Ecto neural progenitor cell (in vitro differentiated cells): ENCODE measurements around the gene CNTNAP2.
"Not testable (repeated sequence)": the region's sequence is repeated elsewhere in the genome, so short reads cannot be mapped to it uniquely, and the experiment has no call there.

Source experiments
- DNase-seq: peaks from one replicate; pipeline ENCODE4 v3.0.0-alpha.2; 2018; ENCODE audit warnings: low spot score

CNTNAP2 gene

GRCh38 chr7:148262721-148263229 lies 2146.2 kb downstream of the CNTNAP2 start:
- peak; percentile 88 for DNase-seq

DNA sequence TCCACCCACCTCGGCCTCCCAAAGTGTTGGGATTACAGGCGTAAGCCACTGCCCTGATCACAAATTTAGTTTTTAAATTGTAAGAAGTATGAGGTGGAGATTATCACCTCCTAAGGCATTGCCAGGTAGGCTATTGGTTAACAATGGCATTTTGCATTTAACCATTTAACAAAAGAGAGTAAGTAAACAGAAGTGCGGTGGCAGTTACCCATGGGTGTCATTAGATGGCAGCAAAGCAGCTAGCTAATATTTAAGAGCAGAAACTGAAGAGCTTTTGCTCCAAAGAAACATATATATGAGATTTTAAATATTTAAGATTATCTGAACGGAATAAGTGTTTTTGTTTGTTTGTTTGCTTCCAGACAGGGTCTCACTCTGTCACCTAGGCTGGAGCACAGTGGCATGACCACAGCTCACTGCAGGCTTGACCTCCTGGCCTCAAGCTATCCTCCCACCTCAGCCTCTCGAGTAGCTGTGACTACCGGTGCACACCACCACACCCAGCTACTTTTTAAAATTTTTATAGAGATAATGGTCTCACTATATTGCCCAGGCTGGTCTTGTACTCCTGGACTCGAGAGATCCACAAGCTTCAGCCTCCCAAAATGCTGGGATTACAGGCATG lies 2148.4 kb downstream of the CNTNAP2 start:
- DNase-seq: no peak

DNA sequence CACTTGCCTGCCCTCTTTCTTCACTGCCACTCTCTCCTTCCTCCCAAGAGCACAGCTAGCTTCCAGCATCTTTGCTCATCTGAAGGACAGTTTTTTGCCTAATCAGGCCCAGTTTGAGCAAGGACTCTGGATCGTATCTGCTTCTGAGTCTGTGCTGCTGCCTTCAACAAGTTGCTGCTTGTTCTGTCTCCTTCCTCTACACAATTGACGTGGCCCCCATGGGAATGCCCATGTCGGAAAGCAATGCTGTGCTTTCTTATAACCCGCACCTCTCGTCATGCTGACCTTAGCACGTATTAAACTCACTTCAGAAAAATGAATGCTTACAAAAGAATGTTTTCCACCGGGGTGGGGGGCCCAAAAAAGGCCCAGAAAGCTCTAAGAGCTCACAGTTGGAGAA lies 2149.3 kb downstream of the CNTNAP2 start:
- no peak for DNase-seq

DNA sequence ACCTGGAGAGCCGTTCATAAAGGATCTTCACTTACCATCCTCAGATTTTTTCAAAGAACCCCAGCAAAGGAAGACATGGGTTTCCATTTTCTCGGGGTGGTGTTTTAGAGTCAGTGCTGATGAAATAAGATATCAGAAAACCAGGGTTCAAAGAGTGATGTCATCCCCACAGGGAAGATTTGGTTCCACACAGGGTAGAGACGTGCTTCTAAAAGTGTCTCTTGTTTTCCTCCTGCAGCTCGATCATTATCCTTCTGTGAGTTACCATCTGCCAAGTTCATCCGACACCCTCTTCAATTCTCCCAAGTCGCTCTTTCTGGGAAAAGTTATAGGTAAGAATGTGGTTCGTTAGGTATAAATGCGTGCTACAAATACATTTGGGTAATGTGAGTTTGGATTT lies 2150.2 kb downstream of the CNTNAP2 start:
- no peak for DNase-seq

DNA sequence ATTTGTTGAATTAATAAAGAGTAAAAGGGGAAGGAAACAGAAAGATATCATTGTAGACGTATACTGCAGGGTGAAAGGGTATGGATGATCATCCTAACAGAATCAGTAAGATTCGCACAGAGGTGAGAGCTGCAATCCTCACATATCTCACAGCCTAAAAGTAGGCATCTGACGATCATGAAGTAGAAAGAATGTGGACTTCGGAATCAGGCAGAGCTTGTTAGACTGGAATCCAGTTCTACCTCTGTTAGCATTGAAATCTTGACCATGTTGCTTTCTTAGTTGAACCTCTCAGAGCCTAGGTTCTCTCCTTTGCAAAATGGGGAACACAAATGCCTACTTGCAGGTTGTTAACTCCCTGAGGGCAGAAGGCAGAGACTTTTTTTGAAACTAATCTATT lies 2154.0 kb downstream of the CNTNAP2 start:
- DNase-seq: no peak

DNA sequence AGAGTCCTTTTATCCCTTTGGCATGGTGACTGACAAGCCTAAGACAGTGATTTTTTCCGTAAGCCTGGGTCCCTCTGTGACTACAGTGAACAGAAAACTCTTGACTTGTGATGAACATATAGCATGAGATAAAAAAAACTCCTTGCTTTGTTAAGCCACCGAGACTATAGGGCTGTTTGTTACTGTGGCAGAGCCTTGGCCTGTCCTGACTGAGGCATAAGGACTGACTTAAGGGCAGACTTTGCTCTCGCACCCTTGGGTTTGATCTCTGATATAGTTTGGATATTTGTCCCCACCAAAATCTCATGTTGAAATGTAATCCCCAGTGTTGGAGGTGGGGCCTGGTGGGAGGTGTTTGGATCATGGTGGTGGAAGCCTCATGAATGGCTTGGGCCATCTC lies 2157.5 kb downstream of the CNTNAP2 start:
- DNase-seq: no peak

DNA sequence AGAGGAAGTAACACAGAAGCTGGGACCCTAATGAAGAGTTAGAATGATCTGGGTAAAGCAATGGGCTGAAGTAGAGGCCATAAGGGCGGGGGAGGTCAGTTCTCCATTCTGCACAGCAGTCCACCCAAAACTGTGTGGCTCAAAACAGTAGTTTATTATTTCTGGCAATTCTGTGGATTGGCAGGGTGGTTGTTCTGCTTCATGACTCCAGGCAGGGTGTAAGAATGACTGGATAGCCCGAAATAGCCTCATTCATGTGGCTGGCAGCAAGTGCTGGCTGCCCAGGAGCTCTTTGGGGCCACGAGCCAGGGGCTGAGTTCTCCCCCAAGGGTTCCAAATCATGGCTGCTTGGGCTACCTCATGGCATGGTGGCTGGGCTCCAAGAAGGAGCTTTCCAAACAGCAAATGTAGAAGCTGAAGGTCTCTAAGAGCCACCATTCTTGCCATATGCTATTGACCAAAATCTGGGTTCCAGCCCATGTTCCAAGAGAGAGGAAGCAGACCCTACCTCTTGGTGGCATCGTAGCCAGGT lies 2158.8 kb downstream of the CNTNAP2 start:
- no peak for DNase-seq

GRCh38 chr7:148276314-148277041 lies 2159.9 kb downstream of the CNTNAP2 start:
- DNase-seq: no peak

- DNase-seq: no peak
These were observed 2160.6 kb downstream of the CNTNAP2 start for GRCh38 chr7:148277042-148277660.

DNA sequence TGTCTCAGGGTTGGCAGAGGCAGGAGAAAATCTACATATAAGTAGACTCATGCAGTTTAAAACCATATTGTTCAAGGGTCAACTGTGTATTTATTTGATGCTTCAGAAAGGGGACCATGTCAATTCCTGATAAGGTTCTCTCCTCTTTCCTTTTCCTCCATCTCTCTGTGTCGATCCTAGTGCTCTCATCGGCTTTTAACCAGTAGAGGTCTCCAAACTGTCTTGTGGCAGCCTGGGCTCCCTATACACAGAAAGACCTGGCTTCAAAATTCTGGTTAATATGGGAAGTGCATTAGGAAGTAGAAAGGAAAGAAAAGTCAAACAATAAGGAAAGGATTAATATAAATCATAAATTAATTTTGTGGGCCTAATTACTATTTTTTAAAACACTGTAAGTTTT lies 2169.5 kb downstream of the CNTNAP2 start:
- no peak for DNase-seq

DNA sequence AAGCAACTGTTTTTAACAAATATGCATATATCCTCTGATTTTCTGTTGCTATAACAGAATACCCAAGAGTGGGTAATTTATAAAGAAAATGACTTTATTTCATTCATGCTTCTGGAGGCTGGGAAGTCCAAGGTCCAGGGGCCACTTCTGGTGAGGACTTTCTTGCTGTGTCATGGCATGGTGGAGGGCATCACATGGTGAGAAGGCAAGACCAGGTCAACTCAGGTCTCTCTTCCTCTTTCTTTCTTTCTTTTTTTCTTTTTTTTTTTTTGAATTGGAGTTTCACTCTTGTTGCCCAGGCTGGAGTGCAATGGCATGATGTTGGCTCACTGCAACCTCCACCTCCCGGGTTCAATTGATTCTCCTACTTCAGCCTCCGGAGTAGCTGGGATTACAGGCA lies 2170.9 kb downstream of the CNTNAP2 start:
- DNase-seq: no peak

DNA sequence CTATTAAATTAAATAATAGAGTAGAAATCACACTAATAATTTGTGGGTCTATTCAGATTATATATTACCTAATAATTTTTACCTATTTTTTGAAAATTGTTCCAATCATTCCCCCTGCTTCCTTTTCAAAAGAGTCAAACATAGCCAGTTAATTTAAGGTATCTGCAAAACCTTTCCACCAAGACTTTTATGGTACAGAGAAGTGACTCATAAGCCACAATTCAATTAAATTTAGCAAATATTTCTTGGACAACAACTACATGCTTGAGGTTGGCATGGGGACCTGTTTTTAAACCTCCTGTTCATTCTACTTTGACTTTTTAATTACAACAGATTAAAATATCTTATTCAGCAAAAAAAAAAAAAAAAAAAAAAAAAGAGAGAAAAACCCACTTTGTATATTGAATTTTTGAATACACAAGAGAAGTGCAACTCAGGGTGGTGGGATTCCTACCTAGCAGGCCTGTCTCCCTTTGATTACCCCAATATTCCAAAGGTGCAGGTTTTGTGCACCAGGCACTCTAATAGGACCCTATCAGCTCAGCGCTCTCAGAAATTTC lies 2172.1 kb downstream of the CNTNAP2 start:
- no peak for DNase-seq

GRCh38 chr7:148289630-148290029 lies 2173.0 kb downstream of the CNTNAP2 start:
- no peak for DNase-seq

DNA sequence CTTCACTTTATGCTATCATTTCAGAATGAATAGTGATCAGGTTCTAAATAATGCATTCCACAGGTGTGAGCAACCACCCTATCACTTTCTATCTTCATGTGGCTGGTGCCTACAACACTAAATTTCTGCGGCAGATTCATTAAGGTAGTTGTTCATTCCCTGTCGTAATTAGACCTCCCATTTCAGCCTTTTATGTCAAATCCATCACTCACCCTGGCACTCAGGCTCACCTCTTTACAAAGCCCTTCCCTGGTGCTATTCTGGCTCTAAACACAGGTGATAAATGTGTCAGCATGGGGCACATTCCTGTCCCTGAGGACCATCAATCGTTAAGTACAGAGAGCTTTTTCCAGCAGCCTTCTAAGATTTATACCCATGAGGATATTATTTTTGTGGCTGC lies 2173.9 kb downstream of the CNTNAP2 start:
- no peak for DNase-seq

- no peak for DNase-seq
These were observed 2175.2 kb downstream of the CNTNAP2 start for GRCh38 chr7:148291799-148292198.

- no peak for DNase-seq
These were observed 2180.5 kb downstream of the CNTNAP2 start for GRCh38 chr7:148296994-148297644.

DNA sequence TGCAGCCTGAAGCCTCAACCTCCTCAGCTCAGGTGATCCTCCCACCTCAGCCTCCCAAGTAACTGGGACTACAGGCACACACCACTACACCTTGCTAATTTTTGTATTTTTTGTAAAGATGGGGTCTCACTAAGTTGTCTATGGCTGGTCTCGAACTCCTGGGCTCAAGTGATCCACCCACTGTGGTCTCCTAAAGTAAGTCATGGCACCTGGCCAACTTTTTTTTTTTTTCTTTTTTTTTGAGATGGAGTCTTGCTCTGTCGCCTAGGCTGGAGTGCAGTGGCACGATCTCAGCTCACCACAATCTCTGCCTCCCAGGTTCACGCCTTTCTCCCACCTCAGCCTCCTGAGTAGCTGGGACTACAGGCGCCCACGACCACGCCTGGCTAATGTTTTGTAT lies 2182.2 kb downstream of the CNTNAP2 start:
- not testable (repeated sequence) for DNase-seq

DNA sequence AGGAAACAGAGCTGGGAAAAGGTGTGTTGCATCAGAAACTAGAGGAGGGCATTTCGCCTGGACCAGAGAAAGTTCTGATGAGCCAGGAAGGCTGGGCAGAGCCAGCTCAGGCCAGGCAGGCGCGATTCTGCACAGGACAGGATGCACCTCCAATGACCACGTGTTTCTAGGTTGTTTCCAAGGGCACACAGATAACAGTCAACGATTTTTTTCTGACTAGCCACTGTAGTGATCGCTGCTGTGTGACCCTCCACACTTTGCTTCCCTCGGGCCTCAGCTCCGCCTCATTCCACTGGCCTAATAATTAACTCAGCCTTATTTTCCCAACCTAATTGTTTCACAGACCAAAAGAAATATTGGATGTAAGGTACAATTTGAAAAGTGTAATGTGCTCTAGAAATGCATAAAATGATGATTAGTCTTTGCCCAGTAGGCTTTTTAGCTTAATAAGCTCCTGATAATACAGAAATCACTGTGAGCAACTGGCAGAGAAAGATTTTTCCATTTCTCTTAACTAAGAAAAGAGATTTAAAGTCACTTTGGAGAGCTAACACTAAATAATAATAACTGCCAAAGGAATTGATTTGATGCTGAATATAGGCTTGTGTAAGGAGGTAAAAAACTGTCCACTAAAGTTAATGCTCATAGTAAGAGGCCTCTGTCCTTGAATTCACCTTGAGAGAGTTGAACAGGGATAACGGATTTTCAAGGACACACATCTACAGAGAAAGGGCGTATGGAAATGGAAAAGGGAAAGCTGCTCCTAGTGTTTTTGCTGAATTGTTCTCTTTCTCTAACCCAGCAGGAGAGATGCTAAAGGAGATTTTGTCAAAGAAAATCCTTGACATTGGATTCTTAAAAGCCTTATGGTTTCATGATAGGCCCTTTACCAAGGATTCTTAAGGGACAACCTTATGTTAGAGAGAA lies 2183.0 kb downstream of the CNTNAP2 start:
- no peak for DNase-seq

DNA sequence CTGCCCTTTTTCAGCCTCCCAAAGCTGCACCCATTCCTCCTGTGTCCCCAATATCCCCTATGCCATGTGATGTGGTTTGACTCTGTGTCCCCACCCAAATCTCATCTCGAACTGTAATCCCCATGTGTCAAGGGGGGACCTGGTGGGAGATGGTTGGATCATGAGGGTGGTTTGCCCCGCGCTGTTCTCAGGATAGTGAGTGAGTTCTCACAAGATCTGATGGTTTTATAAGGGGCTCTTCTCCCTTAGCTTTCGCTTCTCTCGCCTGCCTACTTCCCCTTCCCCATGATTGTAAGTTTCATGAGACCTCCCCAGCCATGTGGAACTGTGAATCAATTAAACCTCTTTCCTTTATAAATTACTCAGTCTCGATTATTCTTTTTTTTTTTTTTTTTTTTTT lies 2185.8 kb downstream of the CNTNAP2 start:
- DNase-seq: not testable (repeated sequence)

- no peak for DNase-seq
These were observed 2186.9 kb downstream of the CNTNAP2 start for GRCh38 chr7:148303295-148304082.

DNA sequence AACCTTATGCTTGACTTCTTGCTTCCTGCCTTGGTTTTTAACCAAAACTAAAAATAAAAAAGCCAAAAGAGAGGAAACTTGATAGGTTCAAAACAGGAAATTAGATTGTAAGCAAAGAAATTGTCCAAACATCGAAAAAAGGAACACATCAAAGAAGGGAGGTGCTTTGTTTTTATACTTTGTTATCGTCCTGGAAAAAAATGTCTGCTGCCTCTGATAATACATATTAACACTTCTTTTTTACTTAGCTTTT lies 2187.4 kb downstream of the CNTNAP2 start:
- no peak for DNase-seq
